IMR-90 (cell line): ENCODE measurements around the gene SLC66A3. TPM values are rescaled to one million over a fixed set of nuclear protein-coding genes. Genes with fewer than 3 reads are reported as not detected.

ENCODE experiments used
- ATAC-seq: fragments of 200-7000 bp; cut with Tn5 transposase; 2 replicates; pipeline ENCODE4 v1.9.1; 2020; ENCODE audit warnings: low read depth, mild to moderate bottlenecking, moderate library complexity
- BruUV-seq: library from RNA; stranded (reverse); fragments of 400-500 nt; replicated peaks from 2 replicates; lab custom pipeline; 2021; lab: Mats Ljungman, UMichigan
- CTCF ChIA-PET: fragments of 300-600 bp; formaldehyde crosslinking; extraction: SDS; loops from one replicate; lab custom pipeline; 2021; ENCODE audit warnings: antibody characterized with exemption; lab: Yijun Ruan, JAX
- POLR2A ChIA-PET: fragments of 300-600 bp; sonication (Branson Sonifier 250); formaldehyde crosslinking; loops from one replicate; lab custom pipeline; 2022; ENCODE audit warnings: antibody characterized with exemption; ENCODE audit not compliant: unreplicated experiment; lab: Charles Lee
- DNase-seq: peaks from one replicate; pipeline ENCODE4 v3.0.0; 2013
- H2AFZ ChIP-seq: replicated peaks from 2 replicates; pipeline ENCODE3; 2013; ENCODE audit warnings: low read length, mild to moderate bottlenecking; ENCODE audit not compliant: poor library complexity
- H2AK5ac ChIP-seq: 2 replicates; pipeline ENCODE4 v1.6.1; 2013; ENCODE audit warnings: low read depth, low read length, inconsistent platforms
- H2AK9ac ChIP-seq: replicated peaks from 2 replicates; pipeline ENCODE3; 2013; ENCODE audit warnings: mild to moderate bottlenecking, low read depth, low read length, moderate library complexity; ENCODE audit not compliant: poor library complexity
- H2BK120ac ChIP-seq: 2 replicates; pipeline ENCODE4 v1.6.1; 2013; ENCODE audit warnings: low read depth, low read length, inconsistent platforms
- H2BK15ac ChIP-seq: 3 replicates; pipeline ENCODE4 v1.6.1; 2013; ENCODE audit warnings: low read depth, low read length, inconsistent platforms
- H2BK20ac ChIP-seq: 2 replicates; pipeline ENCODE4 v1.6.1; 2013; ENCODE audit warnings: low read depth, mild to moderate bottlenecking, inconsistent platforms, low read length, moderate library complexity
- H2BK5ac ChIP-seq: 2 replicates; pipeline ENCODE4 v1.6.1; 2013; ENCODE audit warnings: mild to moderate bottlenecking, low read depth, low read length, inconsistent platforms; ENCODE audit not compliant: poor library complexity, severe bottlenecking
- H3K14ac ChIP-seq: replicated peaks from 2 replicates; pipeline ENCODE4 v1.6.1; 2013; ENCODE audit warnings: low read depth, low read length, inconsistent platforms
- H3K18ac ChIP-seq: 2 replicates; pipeline ENCODE4 v1.6.1; 2013; ENCODE audit warnings: low read depth, low read length, control low read depth
- H3K23ac ChIP-seq: 2 replicates; pipeline ENCODE4 v1.6.1; 2013; ENCODE audit warnings: low read depth, low read length, inconsistent platforms
- H3K27ac ChIP-seq: 2 replicates; pipeline ENCODE4 v1.5.1; 2013; ENCODE audit warnings: mild to moderate bottlenecking, control low read depth, low read length; ENCODE audit not compliant: insufficient read depth
- H3K27me3 ChIP-seq: 2 replicates; pipeline ENCODE4 v1.6.1; 2013; ENCODE audit warnings: low read length; ENCODE audit not compliant: control insufficient read depth, insufficient read depth
- H3K36me3 ChIP-seq: 2 replicates; pipeline ENCODE4 v1.6.1; 2013; ENCODE audit warnings: low read length, mixed read lengths; ENCODE audit not compliant: control insufficient read depth, insufficient read depth
- H3K4ac ChIP-seq: 2 replicates; pipeline ENCODE4 v1.6.1; 2013; ENCODE audit warnings: low read depth, low read length, inconsistent platforms
- H3K4me1 ChIP-seq: 2 replicates; pipeline ENCODE4 v1.6.1; 2013; ENCODE audit warnings: low read length, mixed read lengths; ENCODE audit not compliant: control insufficient read depth, insufficient read depth
- H3K4me2 ChIP-seq: 2 replicates; pipeline ENCODE4 v1.6.1; 2013; ENCODE audit warnings: low read depth, mild to moderate bottlenecking, control low read depth, low read length, moderate library complexity
- H3K4me3 ChIP-seq: 2 replicates; pipeline ENCODE4 v1.5.1; 2013; ENCODE audit warnings: low read depth, mild to moderate bottlenecking, control low read depth, low read length, moderate library complexity; ENCODE audit not compliant: insufficient read depth
- H3K56ac ChIP-seq: 2 replicates; pipeline ENCODE4 v1.6.1; 2013; ENCODE audit warnings: low read length, inconsistent platforms; ENCODE audit not compliant: insufficient read depth; ENCODE audit errors: extremely low read depth
- H3K79me1 ChIP-seq, 2 experiments: 2 replicates each; pipeline ENCODE4 v1.6.1; 2013; ENCODE audit warnings: low read length in 2 of 2, inconsistent platforms in 1 of 2, low read depth in 1 of 2
- H3K9ac ChIP-seq: 2 replicates; pipeline ENCODE4 v1.6.1; 2013; ENCODE audit warnings: low read depth, low read length, control low read depth
- H3K9me1 ChIP-seq: 2 replicates; pipeline ENCODE4 v1.6.1; 2013; ENCODE audit warnings: low read length, inconsistent platforms; ENCODE audit not compliant: insufficient read depth
- H3K9me3 ChIP-seq: 2 replicates; pipeline ENCODE4 v1.6.1; 2013; ENCODE audit warnings: low read length; ENCODE audit not compliant: control insufficient read depth, insufficient read depth
- H4K20me1 ChIP-seq: 2 replicates; pipeline ENCODE4 v1.6.1; 2013; ENCODE audit warnings: low read length, inconsistent platforms; ENCODE audit not compliant: insufficient read depth
- H4K5ac ChIP-seq: 2 replicates; pipeline ENCODE4 v1.6.1; 2013; ENCODE audit warnings: mild to moderate bottlenecking, low read depth, low read length, control low read depth
- H4K8ac ChIP-seq, 2 experiments: 2 replicates each; pipeline ENCODE4 v1.6.1; 2013; ENCODE audit warnings: low read depth in 2 of 2, low read length in 2 of 2, control low read depth in 1 of 2, inconsistent platforms in 1 of 2
- H4K91ac ChIP-seq: 2 replicates; pipeline ENCODE4 v1.6.1; 2013; ENCODE audit warnings: low read depth, low read length, inconsistent platforms; ENCODE audit not compliant: insufficient read depth
- CHD1 ChIP-seq: IDR thresholded peaks from 2 replicates; pipeline ENCODE4 v1.6.1; 2012; ENCODE audit warnings: low read depth, low read length, improper control_type of control experiment
- CTCF ChIP-seq: conservative IDR thresholded peaks from 2 replicates; pipeline ENCODE4 v1.5.1; 2012; ENCODE audit warnings: mild to moderate bottlenecking, low read depth, low read length, improper control_type of control experiment
- RAD21 ChIP-seq: IDR thresholded peaks from 2 replicates; pipeline ENCODE4 v1.6.1; 2012; ENCODE audit warnings: low read length, improper control_type of control experiment
- SMC3 ChIP-seq: fragments of 150-350 bp; IDR thresholded peaks from 2 replicates; pipeline ENCODE4 v1.6.1; 2016; ENCODE audit warnings: low read depth, mild to moderate bottlenecking, antibody characterized with exemption, low read length, moderate library complexity
- WGBS, 2 experiments: methylation state at CpG; one replicate each; pipeline versions ENCODE4 v1.1.5 to v1.1.7; 2013; ENCODE audit warnings: missing lambda C conversion rate in 2 of 2; ENCODE audit not compliant: insufficient read length in 1 of 2; ENCODE audit errors: extremely low coverage in 2 of 2; 5-methylcytosine and 5-hydroxymethylcytosine counted together
- dilution Hi-C: fragments of 300-500 bp; cut with HindIII; formaldehyde crosslinking; loops from one replicate; pipeline ENCODE4 v1.14.3; 2018; ENCODE audit warnings: low sequenced_read_pairs; ENCODE audit not compliant: unreplicated experiment
- in situ Hi-C: fragments of 300-500 bp; cut with MboI; formaldehyde crosslinking; loops from 3 replicates; pipeline ENCODE4 v1.14.3; 2019; ENCODE audit warnings: low sequenced_read_pairs, inconsistent platforms, mixed read lengths
- intact Hi-C: fragments of 100-400 bp; cut with micrococcal nuclease; formaldehyde crosslinking; loops from 2 replicates; pipeline ENCODE4 v1.10.0; 2022
- polyA plus RNA-seq, 3 experiments: library from polyadenylated mRNA; depleted of rRNA; stranded (reverse); fragments of >200 nt; gene quantifications; 2 replicates each; pipeline ENCODE4 v1.2.3, GENCODE V29; 2012; ENCODE audit warnings: low replicate concordance in 1 of 3
- total RNA-seq: library from RNA; depleted of rRNA; stranded (reverse); fragments of >200 nt; gene quantifications from 2 replicates; pipeline ENCODE4 v1.2.3, GENCODE V29; 2012

SLC66A3 gene
- total and polyA plus RNA-seq, 2 of the 4 experiments (the other 2 are of a cell fraction) = 18.1 to 25.2 TPM

GRCh38 chr2:11118761-11119160 is 36.5 kb upstream of the SLC66A3 start:
- no peak overlapping the region for H3K27ac ChIP-seq
- peak overlapping the region; percentile 52 for H2AFZ ChIP-seq
- no peak overlapping the region for H3K18ac ChIP-seq
- POLR2A ChIA-PET = no interaction called here
- intact Hi-C loops (no loop called here), in situ Hi-C loops (no loop called here), dilution Hi-C loops (no loop called here)
- H2AK5ac ChIP-seq = no peak overlapping the region
- H2BK5ac ChIP-seq = no peak overlapping the region
- ATAC-seq = peak; percentile 78
- 52% methylated on average over 3 of the region's 3 CpGs; no CpG with 5 or more reads in 1 of the 2 experiments for WGBS, 2 experiments
- no peak overlapping the region for H3K23ac ChIP-seq
- H3K14ac ChIP-seq = no peak overlapping the region
- no peak overlapping the region for H2BK120ac ChIP-seq
- no peaks in the 10 kb centered on the region for H3K36me3 ChIP-seq
- no peak overlapping the region for H3K4me3 ChIP-seq
- H3K4me2 ChIP-seq = no peak overlapping the region
- H4K20me1 ChIP-seq = no peaks in the 10 kb centered on the region
- no peak overlapping the region for H2BK20ac ChIP-seq
- peaks cover 5% of the 10 kb centered on the region; the same call in 1 of the 2 replicates for H3K4me1 ChIP-seq
- peaks cover 2% of the 10 kb centered on the region; the same call in 1 of the 2 replicates for H3K27me3 ChIP-seq
- H3K4ac ChIP-seq = no peak overlapping the region
- H3K9ac ChIP-seq = no peak overlapping the region
- H4K91ac ChIP-seq = no peak overlapping the region
- no peak overlapping the region for H2BK15ac ChIP-seq
- no peak overlapping the region for H4K8ac ChIP-seq
- peaks cover 3% of the 10 kb centered on the region; the same call in 1 of the 2 replicates for H3K9me1 ChIP-seq
- H2AK9ac ChIP-seq = no peak overlapping the region
- no TSS peak for BruUV-seq
- no peaks in the 10 kb centered on the region for H3K79me1 ChIP-seq
- H3K9me3 ChIP-seq = no peaks in the 10 kb centered on the region
- H4K5ac ChIP-seq = no peak overlapping the region
- CTCF ChIA-PET = no interaction called here
- DNase-seq = peak; percentile 41
- TF ChIP-seq CTCF = no peak
- TF ChIP-seq RAD21 = no peak
- no peak for TF ChIP-seq SMC3
- no peak for TF ChIP-seq CHD1
- H3K56ac ChIP-seq = no peak overlapping the region
